Measurements from ENCODE around the gene PXK.

The PXK gene

DNA sequence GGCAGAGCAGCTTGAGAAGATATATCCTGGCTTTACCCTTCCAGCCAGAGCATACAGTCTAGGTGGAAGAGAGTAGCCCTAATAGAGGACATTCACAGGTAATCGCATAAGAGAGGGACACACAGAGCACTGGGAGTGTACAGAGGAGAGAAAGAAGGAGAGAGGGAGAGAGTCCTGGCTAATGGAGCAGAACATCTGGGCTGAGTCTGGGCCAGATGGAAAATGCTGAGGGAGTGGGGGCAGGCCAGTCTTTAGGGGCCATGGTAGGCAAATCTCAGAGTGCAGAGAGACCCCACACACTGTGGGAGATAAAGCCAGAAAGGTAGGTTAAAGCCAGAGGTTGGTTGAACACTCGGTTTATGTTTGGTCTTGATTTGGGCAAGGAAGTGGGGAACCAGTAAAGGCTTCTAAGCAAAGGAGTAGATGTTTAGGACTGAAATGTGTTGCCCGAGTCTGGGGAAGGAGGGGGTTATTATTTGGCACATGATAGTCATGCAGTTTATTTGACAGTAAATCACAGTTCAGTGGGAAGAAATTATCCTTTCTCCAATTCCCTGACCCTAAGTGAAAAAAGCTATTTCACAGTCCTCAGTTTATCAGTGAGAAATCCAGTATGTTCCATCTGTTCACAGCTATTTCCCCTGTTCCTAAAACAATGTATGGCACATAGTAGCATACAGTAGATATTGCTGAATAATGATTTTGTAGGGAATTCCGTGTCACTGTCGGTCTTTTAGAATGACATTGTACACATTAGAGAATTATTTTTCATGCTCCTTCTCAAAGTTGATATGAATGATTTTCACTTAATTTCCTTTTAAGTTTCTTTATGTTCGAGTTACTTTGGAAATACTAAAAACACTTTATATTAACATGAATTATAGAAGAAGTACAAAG is 55.2 kb downstream of the PXK start:
- TF ChIP-seq, protein P1, sequence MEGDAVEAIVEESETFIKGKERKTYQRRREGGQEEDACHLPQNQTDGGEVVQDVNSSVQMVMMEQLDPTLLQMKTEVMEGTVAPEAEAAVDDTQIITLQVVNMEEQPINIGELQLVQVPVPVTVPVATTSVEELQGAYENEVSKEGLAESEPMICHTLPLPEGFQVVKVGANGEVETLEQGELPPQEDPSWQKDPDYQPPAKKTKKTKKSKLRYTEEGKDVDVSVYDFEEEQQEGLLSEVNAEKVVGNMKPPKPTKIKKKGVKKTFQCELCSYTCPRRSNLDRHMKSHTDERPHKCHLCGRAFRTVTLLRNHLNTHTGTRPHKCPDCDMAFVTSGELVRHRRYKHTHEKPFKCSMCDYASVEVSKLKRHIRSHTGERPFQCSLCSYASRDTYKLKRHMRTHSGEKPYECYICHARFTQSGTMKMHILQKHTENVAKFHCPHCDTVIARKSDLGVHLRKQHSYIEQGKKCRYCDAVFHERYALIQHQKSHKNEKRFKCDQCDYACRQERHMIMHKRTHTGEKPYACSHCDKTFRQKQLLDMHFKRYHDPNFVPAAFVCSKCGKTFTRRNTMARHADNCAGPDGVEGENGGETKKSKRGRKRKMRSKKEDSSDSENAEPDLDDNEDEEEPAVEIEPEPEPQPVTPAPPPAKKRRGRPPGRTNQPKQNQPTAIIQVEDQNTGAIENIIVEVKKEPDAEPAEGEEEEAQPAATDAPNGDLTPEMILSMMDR (IDR thresholded peaks at IDR 0.05; ENCODE audit: control insufficient read depth, extremely low read depth, insufficient read depth): no peak
- H3K4me3 ChIP-seq (ENCODE audit: low read depth, low read length): no peak overlapping the region
- DNase-seq (ENCODE audit: low read depth): no peak

DNA sequence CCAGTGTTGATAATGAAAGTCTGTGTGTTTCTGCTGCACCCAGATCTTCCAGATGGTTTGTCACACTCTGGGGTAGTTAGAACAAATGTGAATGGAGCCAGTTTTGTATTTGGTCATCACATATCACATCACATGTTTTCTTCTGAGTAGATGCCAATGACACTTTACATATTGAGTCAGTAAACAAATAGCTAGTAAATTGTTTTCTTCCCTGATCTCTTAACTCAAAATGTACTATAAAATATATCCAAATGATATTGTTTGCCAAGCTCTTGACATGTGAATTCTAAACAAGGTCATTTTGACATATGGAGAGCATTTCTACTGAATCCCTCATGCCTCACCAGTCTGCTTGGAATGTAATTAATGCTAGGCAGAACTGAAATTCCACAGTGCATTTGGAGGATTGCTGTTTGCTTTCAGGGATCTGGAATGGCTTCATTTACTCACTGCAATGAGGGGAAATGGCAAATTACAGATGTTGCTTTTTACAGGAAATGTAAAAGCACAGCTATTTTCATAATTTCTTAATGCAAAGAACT is 55.9 kb downstream of the PXK start:
- H3K4me3 ChIP-seq (ENCODE audit: low read depth, low read length): no peak overlapping the region
- TF ChIP-seq, protein P1 (IDR thresholded peaks at IDR 0.05; ENCODE audit: control insufficient read depth, extremely low read depth, insufficient read depth): no peak
- DNase-seq (ENCODE audit: low read depth): peak; percentile 82

DNA sequence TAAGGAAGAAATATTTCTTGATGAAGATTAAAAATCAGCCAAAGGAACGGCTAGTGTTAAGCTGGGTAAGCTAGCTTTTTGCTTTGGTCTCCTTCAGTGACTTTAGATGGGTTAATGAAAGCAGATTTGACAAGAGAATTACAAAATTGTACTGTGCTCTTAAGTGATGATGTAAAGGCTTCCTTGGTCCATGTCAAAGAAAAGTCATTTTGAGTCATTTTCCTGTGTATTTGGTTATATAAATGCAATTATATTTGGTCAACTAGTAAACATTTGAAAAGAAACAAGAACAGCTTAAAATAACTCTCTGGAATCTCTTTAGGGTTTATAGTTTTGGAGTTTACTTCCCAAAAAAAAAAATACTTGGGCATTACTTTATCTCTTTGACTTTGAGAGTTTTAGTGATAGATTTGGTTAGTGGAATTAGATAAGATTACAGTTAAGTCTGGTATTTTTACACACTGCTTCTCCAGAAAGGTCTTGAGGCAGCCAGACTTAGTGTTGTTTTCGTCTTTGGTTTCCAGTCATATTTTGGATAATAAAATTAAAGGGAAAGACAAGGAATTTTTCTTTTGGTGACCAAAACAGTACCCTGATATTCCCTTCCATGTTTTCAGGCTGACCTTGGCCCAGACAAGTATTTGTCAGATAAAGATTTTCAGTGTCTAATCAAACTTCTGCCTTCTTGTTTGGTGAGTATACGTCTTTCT is 58.6 kb downstream of the PXK start:
- no peak for DNase-seq (ENCODE audit: low read depth)
- H3K4me3 ChIP-seq (ENCODE audit: low read depth, low read length): no peak overlapping the region
- TF ChIP-seq, protein P1 (IDR thresholded peaks at IDR 0.05; ENCODE audit: control insufficient read depth, extremely low read depth, insufficient read depth): no peak

DNA sequence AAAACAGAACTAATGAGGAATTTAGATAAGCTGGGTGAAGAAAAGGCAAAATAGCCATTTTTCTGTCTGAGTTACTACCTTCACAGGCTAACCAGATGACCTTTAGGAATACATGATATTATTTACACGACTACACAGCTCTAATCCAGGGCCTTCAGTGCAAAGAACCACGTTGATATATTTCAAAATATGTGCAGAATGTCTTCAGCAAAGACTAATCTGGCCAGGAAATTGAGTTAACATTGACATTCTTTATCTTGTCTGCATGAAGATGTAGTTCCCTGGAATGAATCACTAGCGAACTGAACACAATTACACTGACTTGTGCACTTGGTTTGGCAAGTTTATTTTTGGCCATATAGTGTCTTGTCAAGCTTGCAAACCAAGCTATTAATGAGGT is 59.5 kb downstream of the PXK start:
- no peak overlapping the region for H3K4me3 ChIP-seq (ENCODE audit: low read depth, low read length)
- TF ChIP-seq, protein P1 (IDR thresholded peaks at IDR 0.05; ENCODE audit: control insufficient read depth, extremely low read depth, insufficient read depth): no peak
- DNase-seq (ENCODE audit: low read depth): no peak

DNA sequence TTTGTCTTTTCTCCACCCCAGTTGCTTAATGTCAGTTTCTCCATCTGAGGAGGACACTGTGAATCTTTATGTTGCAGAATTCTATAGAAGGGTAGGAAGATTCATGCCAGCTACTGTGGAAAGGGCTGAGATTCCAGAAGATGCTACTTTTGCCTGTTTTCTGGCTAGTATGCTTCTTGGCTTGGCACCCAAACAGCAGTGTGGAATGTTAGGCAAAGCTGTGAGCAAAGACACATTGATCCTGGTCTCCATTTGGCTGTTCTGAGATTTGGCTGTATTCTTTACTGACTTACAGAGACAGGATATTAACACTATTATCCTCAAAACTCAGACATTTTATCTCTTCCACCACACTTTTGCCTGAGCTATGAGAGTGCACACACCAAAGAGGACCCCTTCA is 61.6 kb downstream of the PXK start:
- TF ChIP-seq, protein P1 (IDR thresholded peaks at IDR 0.05; ENCODE audit: control insufficient read depth, extremely low read depth, insufficient read depth): no peak
- H3K4me3 ChIP-seq (ENCODE audit: low read depth, low read length): no peak overlapping the region
- DNase-seq (ENCODE audit: low read depth): no peak

DNA sequence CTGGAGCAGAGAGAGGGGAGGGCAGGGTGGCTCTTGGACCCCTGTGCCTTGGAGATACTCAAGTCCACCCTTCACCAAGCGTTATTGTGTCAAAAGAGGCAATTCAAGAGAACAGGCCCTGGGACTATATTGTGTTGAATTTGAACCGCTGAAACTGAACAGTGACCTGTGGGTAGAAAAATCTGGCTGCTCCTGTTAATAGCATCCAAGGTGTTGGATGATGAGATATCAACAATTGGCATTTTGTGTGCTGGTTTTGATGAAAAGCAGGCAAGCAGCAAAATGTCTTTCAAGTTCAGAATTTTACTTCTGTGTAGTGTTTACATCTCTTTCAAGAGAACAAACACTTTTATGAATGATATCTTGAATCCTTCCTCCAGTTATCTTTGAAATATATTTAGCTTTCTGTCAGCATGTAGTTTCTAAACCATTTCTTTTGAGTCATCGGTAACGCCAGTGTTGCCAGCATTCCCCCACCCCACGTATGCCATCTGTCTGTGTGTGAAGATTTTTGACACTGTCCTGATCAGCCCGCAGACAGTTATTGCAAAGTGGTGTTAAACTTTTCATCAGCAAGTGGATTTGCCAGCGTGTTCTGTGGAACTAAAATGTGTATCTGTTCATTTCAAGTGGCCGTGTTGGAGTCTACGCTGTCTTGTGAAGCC is 66.1 kb downstream of the PXK start:
- TF ChIP-seq, protein P1 (IDR thresholded peaks at IDR 0.05; ENCODE audit: control insufficient read depth, extremely low read depth, insufficient read depth): no peak
- DNase-seq (ENCODE audit: low read depth): no peak
- no peak overlapping the region for H3K4me3 ChIP-seq (ENCODE audit: low read depth, low read length)

Measured in LNCaP clone FGC (cell line).